GM18499 (cell line): Measurements from ENCODE around the gene HMGA1.

Source experiments
- ATAC-seq: cut with Tn5 transposase; IDR thresholded peaks from one replicate; pipeline ENCODE4 v1.9.1; 2021; ENCODE audit warnings: moderate number of reproducible peaks; ENCODE audit not compliant: insufficient read depth, unreplicated experiment

HMGA1 gene

GRCh38 chr6:34285448-34286164 is 48.9 kb downstream of the HMGA1 start:
- ATAC-seq = no peak

- no peak for ATAC-seq
Measured at GRCh38 chr6:34288581-34288980, 51.9 kb downstream of the HMGA1 start.

GRCh38 chr6:34289137-34289536 is 52.5 kb downstream of the HMGA1 start:
- ATAC-seq = no peak

GRCh38 chr6:34292954-34293353 is 56.3 kb downstream of the HMGA1 start:
- ATAC-seq = no peak

GRCh38 chr6:34295721-34296120 is 59.0 kb downstream of the HMGA1 start:
- peak; percentile 76 for ATAC-seq
